ENCODE results near the gene LRRK1.

- TF ChIP-seq CTCF (IDR thresholded peaks at IDR 0.05) (no peak), POLR2AphosphoS5 (IDR thresholded peaks at IDR 0.05) (no peak), POLR2A (IDR thresholded peaks at IDR 0.05) (no peak)
Measured at GRCh38 chr15:100988857-100989256, 69.7 kb downstream of the LRRK1 start.

Measured in sigmoid colon (tissue), 4 donors.